H9 (cell line): Measurements from ENCODE around the gene ADAM22. TPM values are rescaled to one million over a fixed set of nuclear protein-coding genes. Genes with fewer than 3 reads are reported as not detected.

Experiments used
- DNase-seq: peaks from one replicate; pipeline ENCODE4 v3.0.0-alpha.2; 2017
- H2AFZ ChIP-seq: one replicate; pipeline ENCODE4 v1.6.1; 2013; ENCODE audit warnings: mild to moderate bottlenecking, low read length, control low read depth, moderate library complexity
- H2AK5ac ChIP-seq: 2 replicates; pipeline ENCODE4 v1.6.1; 2013; ENCODE audit warnings: low read length, control low read depth, mixed read lengths; ENCODE audit not compliant: insufficient read length
- H2BK120ac ChIP-seq: one replicate; pipeline ENCODE4 v1.6.1; 2013; ENCODE audit warnings: low read depth, mild to moderate bottlenecking, low read length, control low read depth, inconsistent platforms; ENCODE audit not compliant: poor library complexity, severe bottlenecking
- H2BK12ac ChIP-seq: 2 replicates; pipeline ENCODE4 v1.6.1; 2013; ENCODE audit warnings: low read length, control low read depth, mixed read lengths, low read depth; ENCODE audit not compliant: insufficient read length
- H2BK15ac ChIP-seq: 2 replicates; pipeline ENCODE4 v1.6.1; 2013; ENCODE audit warnings: low read depth, low read length, control low read depth
- H2BK20ac ChIP-seq: one replicate; pipeline ENCODE4 v1.6.1; 2013; ENCODE audit warnings: low read depth, mild to moderate bottlenecking, low read length, control low read depth, inconsistent platforms; ENCODE audit not compliant: poor library complexity, severe bottlenecking
- H2BK5ac ChIP-seq: 2 replicates; pipeline ENCODE4 v1.6.1; 2013; ENCODE audit warnings: low read length, control low read depth, mixed read lengths; ENCODE audit not compliant: insufficient read length
- H3K14ac ChIP-seq: 2 replicates; pipeline ENCODE4 v1.6.1; 2013; ENCODE audit warnings: low read length, control low read depth; ENCODE audit not compliant: insufficient read depth
- H3K18ac ChIP-seq: 2 replicates; pipeline ENCODE4 v1.6.1; 2013; ENCODE audit warnings: low read depth, mild to moderate bottlenecking, mixed read lengths, low read length, control low read depth; ENCODE audit not compliant: insufficient read length
- H3K23ac ChIP-seq: 2 replicates; pipeline ENCODE4 v1.6.1; 2013; ENCODE audit warnings: low read length, control low read depth, mixed read lengths, low read depth; ENCODE audit not compliant: insufficient read length
- H3K23me2 ChIP-seq: 2 replicates; pipeline ENCODE4 v1.6.1; 2013; ENCODE audit warnings: low read depth, mild to moderate bottlenecking, mixed read lengths, low read length, control low read depth; ENCODE audit not compliant: insufficient read length, poor library complexity, severe bottlenecking
- H3K27ac ChIP-seq: 2 replicates; pipeline ENCODE4 v1.5.1; 2013; ENCODE audit warnings: low read length, control low read depth, mixed read lengths, low read depth; ENCODE audit not compliant: insufficient read length
- H3K27me3 ChIP-seq: 2 replicates; pipeline ENCODE4 v1.6.1; 2013; ENCODE audit warnings: low read length, control low read depth, inconsistent platforms; ENCODE audit not compliant: insufficient read depth
- H3K4ac ChIP-seq: 2 replicates; pipeline ENCODE4 v1.6.1; 2013; ENCODE audit warnings: low read depth, mild to moderate bottlenecking, control low read depth, inconsistent platforms, low read length, moderate library complexity
- H3K4me1 ChIP-seq: 2 replicates; pipeline ENCODE4 v1.6.1; 2013; ENCODE audit warnings: low read length, control low read depth, inconsistent platforms; ENCODE audit not compliant: insufficient read depth
- H3K4me2 ChIP-seq: 2 replicates; pipeline ENCODE4 v1.6.1; 2013; ENCODE audit warnings: low read length, control low read depth, mixed read lengths; ENCODE audit not compliant: insufficient read length, insufficient read depth
- H3K56ac ChIP-seq: 2 replicates; pipeline ENCODE4 v1.6.1; 2013; ENCODE audit warnings: low read depth, mild to moderate bottlenecking, mixed read lengths, low read length, control low read depth; ENCODE audit not compliant: insufficient read length
- H3K79me1 ChIP-seq: 2 replicates; pipeline ENCODE4 v1.6.1; 2013; ENCODE audit warnings: low read depth, mild to moderate bottlenecking, moderate library complexity, low read length, control low read depth, inconsistent platforms; ENCODE audit not compliant: insufficient read depth, poor library complexity, severe bottlenecking
- H3K79me2 ChIP-seq: 2 replicates; pipeline ENCODE4 v1.6.1; 2013; ENCODE audit warnings: low read length, control low read depth, inconsistent platforms; ENCODE audit not compliant: insufficient read depth
- H3K9ac ChIP-seq: 2 replicates; pipeline ENCODE4 v1.6.1; 2013; ENCODE audit warnings: low read length, control low read depth, mixed read lengths; ENCODE audit not compliant: insufficient read length; ENCODE audit errors: extremely low read depth
- H3K9me3 ChIP-seq: one replicate; pipeline ENCODE4 v1.6.1; 2013; ENCODE audit warnings: low read depth, low read length, inconsistent platforms; ENCODE audit not compliant: control insufficient read depth
- H3T11ph ChIP-seq: one replicate; pipeline ENCODE4 v1.6.1; 2013; ENCODE audit warnings: mild to moderate bottlenecking, low read length, control low read depth, inconsistent platforms
- H4K20me1 ChIP-seq: one replicate; pipeline ENCODE4 v1.6.1; 2013; ENCODE audit not compliant: control insufficient read depth, insufficient read length, insufficient read depth
- H4K5ac ChIP-seq: 2 replicates; pipeline ENCODE4 v1.6.1; 2013; ENCODE audit warnings: low read depth, mild to moderate bottlenecking, mixed read lengths, low read length, control low read depth; ENCODE audit not compliant: insufficient read length
- H4K8ac ChIP-seq: replicated peaks from 2 replicates; pipeline ENCODE4 v1.6.1; 2013; ENCODE audit warnings: low read length, control low read depth, mixed read lengths, low read depth; ENCODE audit not compliant: insufficient read length
- H4K91ac ChIP-seq: 2 replicates; pipeline ENCODE4 v1.6.1; 2013; ENCODE audit warnings: low read depth, mild to moderate bottlenecking, moderate library complexity, mixed read lengths, low read length, control low read depth; ENCODE audit not compliant: insufficient read length
- H3K27ac Mint-ChIP-seq, 3 experiments: 2 replicates in 2 of 3; 3 replicates in 1 of 3; pipeline ENCODE4 v1.8.0; 2020 to 2021; ENCODE audit warnings: mixed read lengths in 3 of 3, mild to moderate bottlenecking in 1 of 3, moderate library complexity in 1 of 3
- H3K27me3 Mint-ChIP-seq: 2 replicates; pipeline ENCODE4 v1.8.0; 2021; ENCODE audit warnings: low read depth, mild to moderate bottlenecking, moderate library complexity, mixed read lengths
- H3K36me3 Mint-ChIP-seq, 3 experiments: 2 replicates in 2 of 3; 3 replicates in 1 of 3; pipeline ENCODE4 v1.8.0; 2020 to 2021; ENCODE audit warnings: low read depth in 3 of 3, mixed read lengths in 3 of 3; ENCODE audit not compliant: insufficient read depth in 1 of 3
- H3K4me1 Mint-ChIP-seq, 2 experiments: 2 replicates each; pipeline ENCODE4 v1.8.0; 2020; ENCODE audit warnings: mixed read lengths in 2 of 2
- H3K4me3 Mint-ChIP-seq, 2 experiments: 2 replicates in 1 of 2; 3 replicates in 1 of 2; pipeline ENCODE4 v1.8.0; 2020 to 2021; ENCODE audit warnings: mild to moderate bottlenecking in 2 of 2, mixed read lengths in 2 of 2, moderate library complexity in 1 of 2
- H3K9me3 Mint-ChIP-seq, 2 experiments: 2 replicates in 1 of 2; 3 replicates in 1 of 2; pipeline ENCODE4 v1.8.0; 2020; ENCODE audit warnings: mild to moderate bottlenecking in 2 of 2, mixed read lengths in 2 of 2, moderate library complexity in 1 of 2
- CTCF ChIP-seq: fragments of 200-600 bp; sonication (generic); conservative IDR thresholded peaks from 3 replicates; pipeline ENCODE4 v1.8.0; 2021; ENCODE audit warnings: antibody characterized with exemption, mild to moderate bottlenecking
- WGBS: extraction: QIAGEN DNeasy Blood & Tissue Kit; methylation state at CpG from one replicate; pipeline ENCODE4 v1.1.7; 2013; ENCODE audit warnings: missing lambda C conversion rate, low lambda C conversion rate, mixed read lengths; ENCODE audit not compliant: insufficient read length; ENCODE audit errors: extremely low coverage; 5-methylcytosine and 5-hydroxymethylcytosine counted together
- total RNA-seq: library from RNA; stranded (reverse); gene quantifications from 2 replicates; pipeline ENCODE4 v1.2.1, GENCODE V29; 2021

The ADAM22 gene
- total RNA-seq, 1 experiment from 2014 or later: 8.7 TPM

- no peak overlapping the region for H2BK5ac ChIP-seq
- no peak overlapping the region for H4K8ac ChIP-seq
- no peaks in the 10 kb centered on the region for H3K23me2 ChIP-seq
- no peak overlapping the region for H4K91ac ChIP-seq
- H3K27ac ChIP-seq: no peak overlapping the region
- H2BK20ac ChIP-seq: no peak overlapping the region
- H3K18ac ChIP-seq: no peak overlapping the region
- no peak for DNase-seq
- WGBS: no CpG with 5 or more reads among the region's 1 CpG
- H2AK5ac ChIP-seq: no peak overlapping the region
- no peak overlapping the region for H3K4me2 ChIP-seq
- H3K4me1 ChIP-seq: 0 out of 2 replicates have a peak, but pooled peaks cover 8% of the 10 kb centered on the region
- Mint-ChIP-seq H3K27ac (no peak overlapping the region), H3K9me3 (no peaks in the 10 kb centered on the region), H3K27me3 (no peaks in the 10 kb centered on the region; the same call in 1 of the 2 replicates), H3K4me1 (peaks cover 22 to 25% of the 10 kb centered on the region in 2 experiments), H3K4me3 (no peak overlapping the region), H3K36me3 (no peaks in the 10 kb centered on the region)
- no peak overlapping the region for H3T11ph ChIP-seq
- H3K79me1 ChIP-seq: no peaks in the 10 kb centered on the region
- no peak overlapping the region for H2AFZ ChIP-seq
- H3K27me3 ChIP-seq: no peaks in the 10 kb centered on the region
- H3K9ac ChIP-seq: no peak overlapping the region
- H2BK15ac ChIP-seq: no peak overlapping the region
- no peak overlapping the region for H3K14ac ChIP-seq
- no peak for TF ChIP-seq CTCF
- no peak overlapping the region for H3K23ac ChIP-seq
- H3K4ac ChIP-seq: no peak overlapping the region
- no peak overlapping the region for H4K5ac ChIP-seq
- H2BK12ac ChIP-seq: no peak overlapping the region
- no peak overlapping the region for H3K56ac ChIP-seq
- no peaks in the 10 kb centered on the region for H4K20me1 ChIP-seq
- no peaks in the 10 kb centered on the region for H3K9me3 ChIP-seq
- H3K79me2 ChIP-seq: no peaks in the 10 kb centered on the region
- no peak overlapping the region for H2BK120ac ChIP-seq
Observed at GRCh38 chr7:88102675-88103074, 168.6 kb downstream of the ADAM22 start.
